Epithelial cell of prostate (primary cell): Measurements from ENCODE around the gene SKA1.
"Not testable (repeated sequence)": the region's sequence is repeated elsewhere in the genome, so short reads cannot be mapped to it uniquely, and the experiment has no call there.

ENCODE experiments used
- DNase-seq: peaks from one replicate; pipeline ENCODE4 v3.0.0-alpha.2; 2011; ENCODE audit warnings: low read depth, low spot score
- H3K27ac ChIP-seq: fragments of 450-650 bp; 2 replicates; pipeline ENCODE4 v1.5.1; 2017; ENCODE audit warnings: mild to moderate bottlenecking

Gene SKA1

GRCh38 chr18:50424877-50425690 lies 50.2 kb downstream of the SKA1 start:
- H3K27ac ChIP-seq, result peak overlapping the region; percentile 25
- DNase-seq, result peak; percentile 26

GRCh38 chr18:50427896-50428295 lies 53.0 kb downstream of the SKA1 start:
- DNase-seq, result no peak
- no peak overlapping the region for H3K27ac ChIP-seq

- no peak overlapping the region for H3K27ac ChIP-seq
- no peak for DNase-seq
These were observed 53.8 kb downstream of the SKA1 start for GRCh38 chr18:50428531-50429206.

GRCh38 chr18:50429207-50429948 lies 54.5 kb downstream of the SKA1 start:
- no peak overlapping the region for H3K27ac ChIP-seq
- no peak for DNase-seq

- no peak overlapping the region for H3K27ac ChIP-seq
- DNase-seq, result no peak
These were observed 58.1 kb downstream of the SKA1 start for GRCh38 chr18:50432915-50433314.

- not testable (repeated sequence) for H3K27ac ChIP-seq, DNase-seq
These were observed 61.9 kb downstream of the SKA1 start for GRCh38 chr18:50436742-50437141.

- DNase-seq, result no peak
- H3K27ac ChIP-seq, result no peak overlapping the region
These were observed 64.7 kb downstream of the SKA1 start for GRCh38 chr18:50439460-50440015.

- DNase-seq, result no peak
- no peak overlapping the region for H3K27ac ChIP-seq
These were observed 66.2 kb downstream of the SKA1 start for GRCh38 chr18:50441016-50441415.

GRCh38 chr18:50441501-50441900 lies 66.7 kb downstream of the SKA1 start:
- H3K27ac ChIP-seq, result no peak overlapping the region
- no peak for DNase-seq
